CD4-positive, alpha-beta T cell treated with Interleukin-15 for 1 hour (primary cell): ENCODE results near the gene BRSK2.
"Not testable (repeated sequence)": the region's sequence is repeated elsewhere in the genome, so short reads cannot be mapped to it uniquely, and the experiment has no call there.

ENCODE experiments used
- DNase-seq: peaks from one replicate; pipeline ENCODE4 v3.0.0-alpha.2; 2020

BRSK2 gene

GRCh38 chr11:1354125-1354938 is 35.4 kb upstream of the BRSK2 start:
- no peak for DNase-seq

GRCh38 chr11:1356007-1356435 is 33.7 kb upstream of the BRSK2 start:
- DNase-seq: no peak

DNA sequence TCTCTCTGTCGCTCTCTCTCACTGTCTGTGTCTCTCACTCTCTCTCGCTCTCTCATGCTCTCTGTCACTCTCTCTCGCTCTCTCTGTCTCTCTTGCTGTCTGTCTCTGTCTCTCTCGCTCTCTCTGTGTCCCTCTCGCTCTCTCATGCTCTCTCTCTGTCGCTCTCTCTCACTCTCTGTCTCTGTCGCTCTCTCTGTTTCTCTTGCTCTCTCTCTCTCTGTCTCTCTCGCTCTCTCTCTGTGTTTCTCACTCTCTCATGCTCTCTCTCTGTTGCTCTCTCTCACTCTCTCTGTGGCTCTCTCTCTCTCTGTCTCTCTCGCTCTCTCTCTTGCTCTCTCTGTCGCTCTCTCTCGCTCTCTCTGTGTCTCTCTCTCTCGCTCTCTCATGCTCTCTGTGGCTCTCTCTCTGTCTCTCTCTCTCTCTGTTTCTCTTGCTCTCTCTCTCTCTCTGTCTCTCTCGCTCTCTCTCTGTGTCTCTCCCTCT is 33.2 kb upstream of the BRSK2 start:
- DNase-seq: no peak

GRCh38 chr11:1358286-1358685 is 31.4 kb upstream of the BRSK2 start:
- no peak for DNase-seq

DNA sequence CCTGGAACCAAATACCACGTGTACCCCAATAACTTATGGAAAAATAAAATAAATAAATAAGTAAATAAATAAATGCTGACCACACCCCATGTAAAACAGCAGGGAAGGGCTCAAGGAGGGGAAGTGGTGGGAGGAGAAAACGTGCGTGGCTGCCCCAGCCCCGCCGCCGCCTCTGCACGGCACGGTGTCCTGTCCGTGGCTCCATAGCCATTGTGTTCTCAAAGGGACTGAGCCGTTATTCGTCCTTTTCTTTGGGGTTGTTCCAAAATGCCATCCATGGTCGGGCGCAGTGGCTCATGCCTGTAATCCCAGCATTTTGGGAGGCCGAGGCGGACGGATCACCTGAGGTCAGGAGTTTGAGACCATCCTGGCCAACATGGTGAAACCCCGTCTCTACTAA is 30.8 kb upstream of the BRSK2 start:
- not testable (repeated sequence) for DNase-seq

GRCh38 chr11:1359556-1359955 is 30.2 kb upstream of the BRSK2 start:
- no peak for DNase-seq

- no peak for DNase-seq
These were observed 29.4 kb upstream of the BRSK2 start for GRCh38 chr11:1360181-1360834.

GRCh38 chr11:1360835-1361357 is 28.8 kb upstream of the BRSK2 start:
- no peak for DNase-seq

GRCh38 chr11:1361882-1362281 is 27.9 kb upstream of the BRSK2 start:
- DNase-seq: no peak

DNA sequence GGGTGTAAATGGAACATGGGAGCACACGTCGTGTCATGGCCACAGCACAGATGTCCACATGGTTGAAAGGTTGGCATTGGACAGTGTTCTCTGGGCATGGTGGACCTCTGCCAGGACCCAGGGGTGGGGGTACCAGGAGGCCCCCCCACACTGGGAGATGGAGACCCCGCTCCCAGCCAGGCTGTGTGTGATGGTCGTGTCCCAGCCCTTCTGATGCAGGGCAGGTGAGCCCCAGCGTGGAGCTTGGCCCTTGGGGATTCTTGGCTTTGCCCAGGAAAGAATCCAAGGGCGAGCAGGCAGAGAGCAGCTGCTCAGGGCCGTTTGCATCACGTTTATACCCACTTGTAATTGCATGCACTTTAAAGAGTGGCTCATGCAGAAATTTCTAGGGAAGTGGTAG is 22.0 kb upstream of the BRSK2 start:
- DNase-seq: no peak

- DNase-seq: no peak
These were observed 21.5 kb upstream of the BRSK2 start for GRCh38 chr11:1368216-1368615.

- no peak for DNase-seq
These were observed 20.8 kb upstream of the BRSK2 start for GRCh38 chr11:1368966-1369365.

- DNase-seq: no peak
These were observed 20.2 kb upstream of the BRSK2 start for GRCh38 chr11:1369371-1370005.

DNA sequence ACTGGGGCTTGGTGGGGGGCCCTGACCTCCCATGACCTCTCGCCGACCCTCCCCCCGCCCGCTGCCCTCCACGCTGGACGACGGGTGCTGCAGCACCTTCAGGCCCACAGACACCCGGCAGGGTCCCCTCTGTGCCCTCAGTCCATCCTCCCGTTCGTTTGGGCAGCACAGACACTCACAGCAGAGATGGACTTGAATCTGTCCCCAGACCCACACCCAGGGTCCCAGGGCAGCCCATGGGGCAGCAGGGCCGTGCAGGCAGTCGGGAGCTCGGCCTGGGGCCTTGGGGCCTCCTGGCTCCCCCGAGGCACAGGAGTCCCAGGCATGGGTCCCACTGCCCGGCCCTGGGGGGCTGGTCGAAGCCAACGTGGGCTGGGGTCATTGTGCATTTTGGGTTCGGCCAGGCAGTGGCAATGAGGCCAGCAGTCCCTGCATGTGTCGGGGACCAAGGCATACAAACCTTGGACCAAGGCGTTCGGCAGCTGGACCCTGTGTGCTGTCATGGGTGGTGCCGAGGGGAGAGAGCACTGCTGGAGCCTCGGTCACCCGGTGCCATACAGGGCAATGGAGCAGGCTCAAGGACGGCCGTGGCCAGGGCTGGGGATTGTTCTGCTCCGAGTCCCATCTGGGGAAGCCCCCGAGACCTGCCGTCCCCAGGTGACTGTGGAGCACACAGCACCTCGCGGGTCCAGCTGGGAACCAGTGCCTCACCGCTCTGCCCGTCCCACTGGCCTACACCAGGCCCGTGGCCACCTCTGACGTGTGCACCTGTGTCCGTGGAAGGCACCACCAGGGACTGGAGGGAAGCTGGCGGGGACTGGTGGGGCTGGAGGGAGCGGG is 19.3 kb upstream of the BRSK2 start:
- no peak for DNase-seq

DNA sequence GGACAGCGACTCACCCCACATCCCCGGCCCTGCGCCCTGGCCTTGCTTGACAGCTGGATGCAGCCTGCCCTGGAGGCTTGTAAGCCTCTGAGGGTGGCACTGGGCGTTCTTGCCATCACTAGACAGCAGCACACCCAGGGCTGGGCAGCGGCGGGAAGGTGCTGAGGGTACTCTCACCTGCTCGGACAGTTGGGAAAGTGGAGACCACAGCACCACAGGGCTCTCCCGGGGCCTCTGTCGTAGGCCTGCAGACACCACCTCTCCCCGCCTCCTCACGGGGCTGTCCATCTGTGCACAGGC is 18.8 kb upstream of the BRSK2 start:
- DNase-seq: no peak

GRCh38 chr11:1371377-1371776 is 18.4 kb upstream of the BRSK2 start:
- no peak for DNase-seq

- no peak for DNase-seq
These were observed 17.8 kb upstream of the BRSK2 start for GRCh38 chr11:1371836-1372465.

- DNase-seq: no peak
These were observed 17.1 kb upstream of the BRSK2 start for GRCh38 chr11:1372660-1373059.

- DNase-seq: no peak
These were observed 16.1 kb upstream of the BRSK2 start for GRCh38 chr11:1373536-1374214.

- no peak for DNase-seq
These were observed 14.4 kb upstream of the BRSK2 start for GRCh38 chr11:1375161-1375954.

GRCh38 chr11:1375955-1376258 is 13.8 kb upstream of the BRSK2 start:
- no peak for DNase-seq
